Adrenal gland (tissue), 5 donors: Measurements from ENCODE around the gene FGF14.

Source experiments
- CTCF ChIP-seq, 6 experiments: fragments of 450-650 bp in 4 of 6; fragments of 200-600 bp in 2 of 6; sonication (generic) in 1 of 6; IDR thresholded peaks; 1 replicate in 5 of 6; 2 replicates in 1 of 6; pipeline versions ENCODE4 v1.5.1 to v1.8.0; 2016 to 2021; ENCODE audit warnings: antibody characterized with exemption in 6 of 6, mild to moderate bottlenecking in 2 of 6, moderate library complexity in 1 of 6
- POLR2A ChIP-seq, 2 donors: fragments of 450-650 bp; IDR thresholded peaks; one replicate each; pipeline ENCODE4 v1.6.1; 2017; ENCODE audit warnings: antibody characterized with exemption in 2 of 2, mild to moderate bottlenecking in 2 of 2, moderate library complexity in 1 of 2
- donor health status: DM: no; HTN: no; CAD: no.

DNA sequence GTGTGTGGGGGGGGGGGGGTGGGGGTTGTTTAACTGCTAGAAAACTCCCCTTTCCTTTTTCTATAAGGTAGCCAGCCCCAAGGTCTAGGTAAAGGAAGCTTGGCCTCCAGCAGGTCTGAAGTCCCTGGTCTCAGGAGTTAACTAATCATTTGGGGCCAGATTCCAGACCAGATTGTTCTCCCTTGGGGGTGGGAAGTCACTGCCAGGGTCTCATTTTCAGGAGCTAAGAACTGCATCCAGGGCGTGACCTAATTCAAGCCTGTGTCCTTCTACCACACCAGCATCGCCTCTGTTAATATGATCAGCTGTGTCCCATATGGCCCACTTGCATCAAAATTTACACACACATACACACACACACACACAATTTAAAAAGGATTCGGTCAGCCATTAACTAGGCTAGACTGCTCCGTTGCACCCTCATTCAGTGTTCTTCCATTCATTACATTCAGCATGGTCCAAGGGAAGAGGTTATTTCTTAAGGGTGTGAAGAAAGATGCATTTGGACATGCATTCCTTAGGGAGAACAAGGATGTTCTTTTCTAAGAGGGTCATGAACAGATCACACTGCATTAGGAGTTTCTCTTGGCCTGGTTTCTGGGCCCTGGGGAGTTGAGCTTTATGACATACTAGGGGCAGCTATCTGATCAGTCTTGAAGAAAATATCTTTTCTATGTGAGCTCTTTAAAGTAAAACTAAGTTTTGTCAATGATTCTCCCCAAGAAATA, 91.0 kb downstream of the FGF14 start:
- no peak for TF ChIP-seq CTCF (IDR thresholded peaks at IDR 0.05)
- TF ChIP-seq POLR2A (IDR thresholded peaks at IDR 0.05), result no peak
